Lower leg skin (tissue), 3 donors: ENCODE measurements around the gene TSPAN32.

Experiments
- CTCF ChIP-seq, 3 donors: fragments of 450-650 bp; IDR thresholded peaks; one replicate each; pipeline ENCODE4 v1.5.1; 2016; ENCODE audit warnings: antibody characterized with exemption in 3 of 3, mild to moderate bottlenecking in 3 of 3, moderate library complexity in 2 of 3
- POLR2A ChIP-seq, 2 donors: fragments of 450-650 bp; IDR thresholded peaks; one replicate each; pipeline ENCODE4 v1.6.1; 2016 to 2017; ENCODE audit warnings: antibody characterized with exemption in 2 of 2, mild to moderate bottlenecking in 1 of 2, moderate library complexity in 1 of 2

GRCh38 chr11:2367266-2368160 is 65.7 kb downstream of the TSPAN32 start:
- TF ChIP-seq POLR2A (IDR thresholded peaks at IDR 0.05) (no peak), CTCF (IDR thresholded peaks at IDR 0.05) (no peak)
